Mammary epithelial cell (primary cell): ENCODE results near the gene DNAH14.

ENCODE experiments used
- EZH2 ChIP-seq: IDR thresholded peaks from 2 replicates; pipeline ENCODE4 v1.6.1; 2012; ENCODE audit warnings: low read length, inconsistent platforms, borderline replicate concordance
- TF ChIP-seq, protein P1 (sequence below), 2 donors: IDR thresholded peaks in 1 of 2; conservative IDR thresholded peaks in 1 of 2; 2 replicates each; pipeline ENCODE4 v1.5.1; 2011 to 2012; ENCODE audit warnings: inconsistent platforms in 2 of 2, low read length in 2 of 2, mild to moderate bottlenecking in 2 of 2, control low read depth in 1 of 2, low read depth in 1 of 2; ENCODE audit not compliant: insufficient read depth in 1 of 2; ENCODE audit errors: extremely low read depth in 1 of 2

DNA sequence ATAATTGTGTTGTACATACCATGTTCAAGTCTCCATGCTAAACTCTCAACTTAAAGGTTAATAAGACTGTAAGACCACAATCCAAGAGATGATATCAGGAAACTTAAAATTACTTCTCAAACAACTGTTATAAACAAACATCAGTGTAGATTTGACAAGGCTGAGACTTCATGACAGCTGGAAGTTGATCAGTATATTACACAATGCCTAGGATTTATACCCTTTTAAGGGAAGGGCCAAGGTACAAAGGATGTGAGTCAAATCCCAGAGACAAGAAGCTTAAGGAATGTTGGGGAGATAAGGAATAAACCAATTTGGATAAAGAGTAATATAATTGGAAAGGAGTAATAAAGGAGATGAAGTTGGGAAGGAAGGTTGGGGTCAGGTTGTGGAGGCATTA, 399.6 kb downstream of the DNAH14 start:
- TF ChIP-seq, protein P1, sequence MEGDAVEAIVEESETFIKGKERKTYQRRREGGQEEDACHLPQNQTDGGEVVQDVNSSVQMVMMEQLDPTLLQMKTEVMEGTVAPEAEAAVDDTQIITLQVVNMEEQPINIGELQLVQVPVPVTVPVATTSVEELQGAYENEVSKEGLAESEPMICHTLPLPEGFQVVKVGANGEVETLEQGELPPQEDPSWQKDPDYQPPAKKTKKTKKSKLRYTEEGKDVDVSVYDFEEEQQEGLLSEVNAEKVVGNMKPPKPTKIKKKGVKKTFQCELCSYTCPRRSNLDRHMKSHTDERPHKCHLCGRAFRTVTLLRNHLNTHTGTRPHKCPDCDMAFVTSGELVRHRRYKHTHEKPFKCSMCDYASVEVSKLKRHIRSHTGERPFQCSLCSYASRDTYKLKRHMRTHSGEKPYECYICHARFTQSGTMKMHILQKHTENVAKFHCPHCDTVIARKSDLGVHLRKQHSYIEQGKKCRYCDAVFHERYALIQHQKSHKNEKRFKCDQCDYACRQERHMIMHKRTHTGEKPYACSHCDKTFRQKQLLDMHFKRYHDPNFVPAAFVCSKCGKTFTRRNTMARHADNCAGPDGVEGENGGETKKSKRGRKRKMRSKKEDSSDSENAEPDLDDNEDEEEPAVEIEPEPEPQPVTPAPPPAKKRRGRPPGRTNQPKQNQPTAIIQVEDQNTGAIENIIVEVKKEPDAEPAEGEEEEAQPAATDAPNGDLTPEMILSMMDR (conservative IDR thresholded peaks at IDR 0.05 in 1 of 2, IDR thresholded peaks at IDR 0.05 in 1 of 2; ENCODE audit: extremely low read depth in 1 of 2, insufficient read depth in 1 of 2, low read depth in 1 of 2, low read length in 2 of 2), result no peak
- no peak for TF ChIP-seq EZH2
